ENCODE measurements around the gene NT5E.

GRCh38 chr6:85463621-85464259 is 13.9 kb downstream of the NT5E start:
- TF ChIP-seq CTCF (IDR thresholded peaks at IDR 0.05), result no peak
- TF ChIP-seq POLR2A (IDR thresholded peaks at IDR 0.05), result no peak

Measured in prostate gland (tissue), 2 donors.